ENCODE results near the gene PEA15.

Gene PEA15, protein sequence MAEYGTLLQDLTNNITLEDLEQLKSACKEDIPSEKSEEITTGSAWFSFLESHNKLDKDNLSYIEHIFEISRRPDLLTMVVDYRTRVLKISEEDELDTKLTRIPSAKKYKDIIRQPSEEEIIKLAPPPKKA

DNA sequence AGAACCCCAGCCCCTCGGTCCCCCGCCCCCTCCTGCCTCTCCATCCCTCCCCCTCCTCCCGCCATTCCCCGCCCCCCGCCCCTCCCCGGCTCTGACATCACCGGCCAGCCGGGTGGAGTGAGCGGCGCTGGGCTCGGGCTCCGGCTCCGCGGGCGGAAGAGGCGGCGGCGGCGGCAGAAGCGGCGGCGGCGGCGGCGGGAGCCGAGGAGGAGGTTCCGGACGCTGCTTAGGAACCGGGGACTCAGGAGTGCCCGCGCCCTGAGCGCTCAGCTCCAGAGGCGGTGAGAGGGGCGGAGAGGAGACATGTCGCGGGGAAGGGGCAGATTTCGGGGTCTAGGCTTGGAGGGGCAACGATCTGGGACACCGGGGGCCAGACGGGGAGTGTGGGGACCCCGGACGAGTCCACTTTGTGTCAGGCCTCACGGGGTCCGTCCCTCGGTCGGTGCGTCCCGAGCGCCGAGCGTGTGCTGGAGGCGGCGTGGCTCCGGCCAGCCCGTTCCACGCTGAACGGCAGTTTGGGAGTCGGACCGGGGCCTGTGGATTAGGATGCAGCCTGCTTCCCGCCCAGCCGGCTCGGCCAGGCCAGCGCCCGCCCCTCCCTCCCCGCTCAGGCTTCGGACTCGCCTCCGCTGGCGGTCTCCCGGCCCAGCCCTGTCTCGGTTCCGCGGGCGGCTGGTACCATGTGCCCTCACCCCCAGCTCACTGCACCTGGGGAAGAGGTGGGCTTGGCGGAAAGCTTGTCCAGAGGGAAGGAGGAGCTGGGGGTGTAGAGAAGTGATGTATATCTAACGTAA lies at the start of gene PEA15:
TSS of gene PEA15 (plus strand) at position 143 of the 794 bp plus-strand sequence. CDS start 6,161 bp downstream, outside the sequence.
- peak; percentile 47 for DNase-seq (ENCODE audit: low read depth)

DNA sequence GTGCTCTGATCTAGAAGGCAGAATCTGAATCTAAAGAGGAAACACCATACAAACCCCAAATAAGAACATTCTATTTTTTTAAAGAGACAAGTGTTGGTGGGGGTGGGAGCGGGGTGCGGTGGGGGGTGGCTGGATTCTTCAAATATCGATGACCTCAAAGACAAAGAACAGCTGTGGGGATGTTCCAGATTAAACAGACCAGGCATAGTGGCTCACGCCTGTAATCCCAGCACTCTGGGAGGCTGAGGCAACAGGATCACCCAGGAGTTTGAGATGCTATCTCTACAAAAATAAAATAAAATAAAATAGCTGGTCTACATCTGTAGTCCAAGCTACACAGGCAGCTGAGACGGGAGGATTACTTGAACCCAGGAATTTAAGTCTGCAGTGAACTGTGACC lies 48.8 kb upstream of the PEA15 start:
- DNase-seq (ENCODE audit: low read depth), result no peak

DNA sequence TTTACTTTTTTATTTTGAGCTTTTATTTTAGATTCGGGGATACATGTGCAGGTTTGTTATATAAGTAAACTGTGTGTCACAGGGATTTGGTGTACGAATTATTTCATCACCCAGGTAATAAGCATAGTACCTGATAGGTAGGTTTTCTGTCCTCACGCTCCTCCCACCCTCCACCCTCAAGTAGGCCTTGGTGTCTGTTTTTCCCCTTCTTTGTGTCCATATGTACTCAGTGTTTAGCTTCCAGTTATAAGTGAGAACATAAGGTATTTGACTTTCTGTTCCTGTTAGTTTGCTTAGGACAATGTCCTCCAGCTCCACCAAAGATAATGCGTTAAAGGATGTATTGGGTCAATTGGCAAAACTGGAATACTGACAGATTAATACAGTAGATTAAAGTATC lies 48.0 kb upstream of the PEA15 start:
- DNase-seq (ENCODE audit: low read depth), result no peak

DNA sequence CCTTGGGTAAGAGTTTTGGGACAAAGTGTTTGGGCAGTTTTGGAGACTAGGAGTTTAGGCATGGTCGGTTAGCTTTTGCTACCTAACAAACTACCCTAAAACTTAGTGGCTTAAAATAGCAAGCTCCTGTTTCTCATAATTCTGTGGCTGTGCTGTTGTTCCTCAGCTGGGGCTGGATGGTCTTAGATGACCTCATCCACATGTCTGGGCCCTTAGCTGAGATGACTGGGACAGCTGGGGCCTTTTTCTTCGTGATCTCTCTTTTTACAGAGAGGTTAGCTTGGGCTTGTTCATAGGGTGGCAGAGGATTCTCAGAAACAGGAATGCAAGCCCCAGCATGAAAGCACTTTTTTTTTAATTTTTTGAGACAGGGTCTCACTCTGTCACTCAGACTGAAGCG lies 47.2 kb upstream of the PEA15 start:
- no peak for DNase-seq (ENCODE audit: low read depth)

DNA sequence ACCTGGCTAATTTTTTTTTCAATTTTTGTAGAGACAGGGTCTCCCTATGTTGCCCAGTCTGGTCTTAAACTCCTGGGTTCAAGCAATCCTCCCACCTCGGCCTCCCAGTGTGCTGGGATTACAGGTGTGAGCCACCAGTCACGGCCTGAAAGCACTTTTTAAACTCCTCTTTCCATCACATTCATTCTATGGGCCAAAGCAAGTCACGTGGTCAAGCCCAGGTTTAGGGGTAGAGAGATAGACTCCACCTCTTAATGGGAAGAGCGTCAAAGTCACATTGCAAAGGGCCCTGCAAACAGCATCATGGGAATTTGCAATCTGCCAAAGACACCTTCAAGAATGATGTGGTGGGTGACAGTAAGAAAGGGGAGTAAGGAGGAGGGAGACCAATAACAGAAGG lies 46.6 kb upstream of the PEA15 start:
- no peak for DNase-seq (ENCODE audit: low read depth)

DNA sequence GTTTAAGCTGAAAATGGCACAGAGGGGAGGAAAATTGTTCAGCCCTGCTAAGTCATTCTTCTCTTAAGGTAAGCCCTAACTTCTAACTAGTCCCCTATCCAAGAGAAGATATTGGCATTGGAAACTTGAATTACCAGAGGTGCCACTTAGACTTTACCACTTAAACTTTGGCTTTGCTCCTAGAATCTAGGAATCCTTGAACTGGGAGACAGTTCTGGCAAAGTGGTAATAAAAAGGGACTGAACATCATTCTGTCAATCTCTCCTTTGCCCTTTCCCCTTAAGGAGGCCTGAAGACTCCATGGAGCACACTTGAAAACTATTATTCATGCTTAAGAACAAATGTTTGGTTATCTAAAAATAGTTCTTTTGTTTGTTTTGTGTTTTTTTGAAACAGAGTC lies 45.3 kb upstream of the PEA15 start:
- DNase-seq (ENCODE audit: low read depth), result no peak

DNA sequence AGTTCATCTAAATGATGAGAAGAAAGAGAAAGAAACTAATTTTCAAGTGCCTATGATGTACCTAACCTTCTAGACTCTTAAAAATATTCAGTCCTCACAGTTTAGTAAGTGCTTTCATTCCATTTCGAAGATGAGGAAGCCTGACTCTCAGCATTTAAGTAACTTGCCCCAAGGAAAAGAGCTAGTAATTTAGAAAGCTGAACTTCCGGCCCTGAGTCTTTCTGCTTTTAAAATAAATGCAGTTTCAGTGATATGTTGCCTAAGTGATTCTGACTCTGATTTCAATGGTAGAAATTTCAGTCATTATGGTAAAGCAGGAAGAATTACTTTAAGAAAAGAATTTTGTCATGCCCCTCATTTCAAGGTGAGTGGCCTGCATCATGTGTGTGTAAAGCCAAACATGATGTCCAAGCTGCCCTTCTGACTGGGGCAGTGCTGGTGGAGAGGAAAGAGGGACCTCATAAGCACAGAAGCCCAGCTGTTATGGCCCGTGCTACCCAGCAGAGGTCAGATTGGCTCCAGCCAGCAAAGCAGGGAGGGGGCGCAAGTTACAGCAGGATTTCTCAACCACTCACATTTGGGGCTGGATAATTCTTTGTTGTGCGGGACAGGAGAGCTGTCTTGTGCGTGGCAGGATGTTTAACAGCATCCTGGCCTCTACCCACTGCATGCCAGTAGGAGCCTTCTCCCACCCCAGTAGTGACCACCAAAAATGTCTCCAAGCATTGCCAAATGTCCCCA lies 43.0 kb upstream of the PEA15 start:
- DNase-seq (ENCODE audit: low read depth), result no peak

DNA sequence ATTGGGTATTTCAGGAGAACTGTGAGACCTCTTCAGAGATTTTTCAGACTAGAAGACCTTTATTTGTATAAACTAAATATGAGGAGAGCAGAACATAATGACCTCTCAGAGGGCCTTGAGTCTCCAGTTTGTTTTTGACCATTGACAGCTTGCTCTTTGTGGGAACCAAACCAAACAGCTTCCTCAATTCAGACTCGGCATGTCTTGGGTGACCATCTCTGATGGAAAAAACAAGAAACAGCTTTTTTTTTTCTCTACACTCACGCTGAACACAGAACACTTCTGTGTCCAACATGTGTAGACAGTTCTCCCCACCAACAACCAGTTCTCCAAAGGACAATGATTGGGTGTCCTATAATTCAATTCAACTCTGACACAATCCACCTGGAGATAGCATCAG lies 42.3 kb upstream of the PEA15 start:
- no peak for DNase-seq (ENCODE audit: low read depth)

DNA sequence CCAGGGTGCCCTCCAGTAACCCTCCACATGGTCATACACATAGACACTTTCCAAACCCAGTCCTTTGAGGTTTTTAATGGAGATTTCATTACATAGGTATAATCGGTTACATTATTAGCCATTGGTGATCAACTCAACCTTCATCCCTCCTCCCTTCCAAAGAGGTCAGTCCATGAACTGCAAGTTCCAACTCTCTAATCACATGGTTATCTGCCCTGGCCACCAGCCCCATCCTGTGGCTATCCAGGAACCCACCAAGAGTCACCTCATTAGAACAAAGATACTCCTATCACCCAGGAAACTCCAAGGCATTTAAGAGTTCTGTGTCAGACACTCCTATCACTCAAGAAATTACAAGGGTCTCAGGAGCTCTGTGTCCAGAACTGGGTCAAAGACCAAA lies 41.6 kb upstream of the PEA15 start:
- DNase-seq (ENCODE audit: low read depth), result no peak

DNA sequence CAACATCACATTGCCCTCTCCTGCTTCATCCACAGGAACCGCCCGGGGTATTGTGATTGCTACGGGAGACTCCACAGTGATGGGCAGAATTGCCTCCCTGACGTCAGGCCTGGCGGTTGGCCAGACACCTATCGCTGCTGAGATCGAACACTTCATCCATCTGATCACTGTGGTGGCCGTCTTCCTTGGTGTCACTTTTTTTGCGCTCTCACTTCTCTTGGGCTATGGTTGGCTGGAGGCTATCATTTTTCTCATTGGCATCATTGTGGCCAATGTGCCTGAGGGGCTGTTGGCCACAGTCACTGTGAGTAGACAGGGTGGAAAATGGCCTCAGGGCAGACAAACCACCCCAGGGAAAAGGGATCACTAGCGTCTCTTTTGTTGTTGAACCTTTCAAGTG lies 41.1 kb upstream of the PEA15 start:
- no peak for DNase-seq (ENCODE audit: low read depth)

DNA sequence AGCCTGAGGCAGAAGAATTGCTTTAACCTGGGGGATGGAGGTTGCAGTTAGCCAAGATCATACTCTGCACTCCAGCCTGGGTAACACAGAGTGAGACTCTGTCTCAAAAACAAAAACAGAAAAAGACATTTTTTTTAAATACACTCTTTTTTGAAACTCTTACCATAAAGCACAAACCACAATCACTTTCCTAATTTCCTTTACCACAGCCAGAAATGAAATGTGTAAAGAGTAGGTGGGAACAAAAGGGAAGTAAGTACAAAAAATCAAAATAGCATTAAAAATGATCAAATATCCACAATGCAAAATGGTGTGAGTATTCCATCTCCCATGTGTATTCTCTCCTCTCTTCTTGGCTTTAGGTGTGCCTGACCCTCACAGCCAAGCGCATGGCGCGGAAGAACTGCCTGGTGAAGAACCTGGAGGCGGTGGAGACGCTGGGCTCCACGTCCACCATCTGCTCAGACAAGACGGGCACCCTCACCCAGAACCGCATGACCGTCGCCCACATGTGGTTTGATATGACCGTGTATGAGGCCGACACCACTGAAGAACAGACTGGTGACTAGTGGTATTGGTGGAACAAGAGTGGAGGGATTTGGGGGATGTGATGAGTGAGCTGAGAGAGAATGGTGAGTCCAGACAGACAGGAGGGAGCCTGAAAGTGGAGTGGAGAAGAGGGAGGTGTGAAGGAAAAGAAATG lies 38.9 kb upstream of the PEA15 start:
- DNase-seq (ENCODE audit: low read depth), result no peak

DNA sequence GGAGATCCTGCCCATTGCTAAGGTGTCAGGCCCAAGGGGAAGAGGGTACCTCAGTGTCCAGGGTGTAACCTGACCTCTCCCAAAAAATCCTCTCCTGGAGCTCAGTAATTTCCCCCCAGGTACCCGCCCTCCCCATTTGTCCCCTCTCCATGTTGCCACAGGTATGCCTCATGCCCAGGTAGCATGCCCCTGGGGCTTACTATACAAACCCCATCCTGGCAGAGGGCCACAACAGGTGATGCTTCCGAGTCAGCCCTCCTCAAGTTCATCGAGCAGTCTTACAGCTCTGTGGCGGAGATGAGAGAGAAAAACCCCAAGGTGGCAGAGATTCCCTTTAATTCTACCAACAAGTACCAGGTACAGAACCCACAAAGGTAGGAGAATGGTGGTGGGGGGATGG lies 38.1 kb upstream of the PEA15 start:
- no peak for DNase-seq (ENCODE audit: low read depth)

DNA sequence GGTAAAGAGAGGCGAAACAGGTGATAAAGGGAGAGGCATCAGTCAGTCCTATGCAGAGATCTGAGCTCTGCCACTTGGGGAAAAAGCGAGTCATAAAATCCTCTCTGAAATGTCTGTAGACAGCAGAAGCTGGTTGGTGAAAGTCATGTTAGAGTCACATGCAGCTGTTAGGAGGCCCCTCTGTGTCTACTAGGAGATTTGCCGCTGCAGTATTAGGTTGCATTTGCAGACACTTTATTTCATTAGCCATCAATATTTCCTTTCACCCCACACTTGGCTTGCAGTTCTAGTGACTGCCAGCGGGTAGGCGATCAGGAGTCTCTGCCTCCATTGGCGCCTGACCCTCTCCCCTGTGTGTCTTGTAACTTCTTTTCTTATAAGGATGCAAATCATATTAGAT lies 37.6 kb upstream of the PEA15 start:
- no peak for DNase-seq (ENCODE audit: low read depth)

DNA sequence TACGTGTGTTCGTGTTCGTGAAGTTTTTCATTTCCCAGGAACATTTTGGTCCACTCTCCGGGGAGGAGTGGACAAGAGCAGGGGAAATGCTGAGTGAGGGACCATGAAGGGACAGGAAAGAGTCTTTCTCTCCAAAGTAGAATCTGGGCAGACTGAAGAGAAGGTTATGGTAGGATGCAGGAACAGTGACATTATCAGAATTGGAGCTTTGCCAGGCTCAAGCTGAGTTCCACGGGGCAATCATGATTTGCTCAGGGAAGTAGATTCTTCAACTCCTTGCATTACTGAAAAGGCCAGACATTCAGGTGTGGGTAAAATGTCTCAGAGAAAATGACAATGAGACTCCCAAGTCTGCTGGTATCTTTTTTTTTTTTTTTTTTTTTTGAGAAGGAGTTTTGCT lies 37.2 kb upstream of the PEA15 start:
- DNase-seq (ENCODE audit: low read depth), result no peak

DNA sequence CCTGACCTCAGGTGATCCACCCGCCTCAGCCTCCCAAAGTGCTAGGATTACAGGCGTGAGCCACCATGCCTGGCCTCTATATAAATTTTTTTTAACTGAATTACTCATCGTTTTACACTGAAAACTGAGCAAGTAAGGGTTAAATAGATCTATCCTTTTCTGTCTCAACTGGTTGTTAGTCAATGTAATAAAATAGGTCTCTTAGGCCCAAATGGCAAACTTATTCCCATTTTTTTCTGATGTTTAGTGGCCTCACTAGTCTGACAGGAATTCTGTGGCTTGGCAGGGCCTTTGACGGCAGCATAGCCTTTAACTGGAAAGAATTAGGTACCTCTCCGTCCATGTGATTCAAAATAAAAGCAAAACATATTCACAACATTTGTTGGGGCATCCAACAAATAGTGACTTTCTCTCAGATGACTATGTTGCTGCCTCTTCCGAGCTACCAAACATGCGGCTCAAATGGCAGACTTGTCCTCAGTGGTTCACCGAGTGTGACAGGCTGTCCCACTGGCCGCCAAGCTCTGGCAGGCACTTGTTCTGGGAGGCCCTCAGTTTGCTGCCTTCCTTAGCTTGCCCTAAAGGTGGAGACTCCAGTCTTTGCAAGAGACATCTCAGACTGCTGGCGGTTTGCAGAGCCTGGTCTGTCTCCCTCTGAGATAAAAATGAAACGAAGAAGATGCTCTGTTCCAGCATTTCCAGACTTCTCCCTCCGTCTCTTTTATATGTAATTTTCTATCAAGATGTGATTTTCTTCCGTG lies 36.4 kb upstream of the PEA15 start:
- DNase-seq (ENCODE audit: low read depth), result no peak

DNA sequence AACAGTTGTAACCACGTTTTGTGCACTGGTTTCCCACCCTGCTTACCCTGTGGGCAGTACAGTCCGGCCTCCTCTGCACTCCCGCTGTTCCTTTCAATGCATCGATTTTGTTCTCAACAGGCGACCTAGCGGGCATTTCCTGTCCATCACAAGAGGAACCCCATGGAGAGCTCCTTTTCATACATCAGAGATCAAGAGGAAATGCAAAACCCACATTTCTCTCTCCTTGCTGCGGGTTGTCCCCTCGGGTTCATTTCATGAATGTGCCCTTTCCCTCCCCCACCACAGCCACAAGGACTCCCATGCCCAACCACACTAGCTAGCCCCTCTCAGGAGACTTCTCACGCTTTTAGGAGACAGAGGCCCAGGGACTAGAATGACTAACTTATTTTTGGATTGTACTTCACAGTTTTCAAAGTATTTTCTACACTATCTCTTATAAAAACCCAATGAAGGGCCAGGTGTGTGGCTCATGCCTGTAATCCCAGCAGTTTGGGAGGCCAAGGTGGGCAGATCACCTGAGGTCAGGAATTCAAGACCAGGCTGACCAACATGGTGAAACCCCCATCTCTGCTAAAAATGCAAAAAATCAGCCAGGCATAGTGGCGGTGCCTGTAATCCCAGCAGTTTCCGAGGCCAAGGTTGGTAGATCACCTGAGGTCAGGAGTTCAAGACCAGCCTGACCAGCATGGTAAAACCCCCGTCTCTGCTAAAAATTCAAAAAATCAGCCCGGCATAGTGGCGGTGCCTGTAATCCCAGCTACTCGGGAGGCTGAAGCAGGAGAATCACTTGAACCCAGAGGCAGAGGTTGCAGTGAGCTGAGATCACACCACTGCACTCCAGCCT lies 35.4 kb upstream of the PEA15 start:
- DNase-seq (ENCODE audit: low read depth), result no peak

DNA sequence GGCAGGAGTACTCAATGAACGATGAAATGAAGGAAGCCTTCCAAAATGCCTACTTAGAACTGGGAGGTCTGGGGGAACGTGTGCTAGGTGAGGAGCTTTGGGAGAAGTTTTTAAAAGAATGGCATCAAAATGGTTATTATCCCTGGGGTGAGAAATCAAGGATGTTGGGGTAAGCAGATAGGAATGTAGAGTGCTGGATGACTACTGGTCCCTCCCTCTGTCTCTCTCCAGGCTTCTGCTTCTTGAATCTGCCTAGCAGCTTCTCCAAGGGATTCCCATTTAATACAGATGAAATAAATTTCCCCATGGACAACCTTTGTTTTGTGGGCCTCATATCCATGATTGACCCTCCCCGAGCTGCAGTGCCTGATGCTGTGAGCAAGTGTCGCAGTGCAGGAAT lies 33.8 kb upstream of the PEA15 start:
- DNase-seq (ENCODE audit: low read depth), result no peak

DNA sequence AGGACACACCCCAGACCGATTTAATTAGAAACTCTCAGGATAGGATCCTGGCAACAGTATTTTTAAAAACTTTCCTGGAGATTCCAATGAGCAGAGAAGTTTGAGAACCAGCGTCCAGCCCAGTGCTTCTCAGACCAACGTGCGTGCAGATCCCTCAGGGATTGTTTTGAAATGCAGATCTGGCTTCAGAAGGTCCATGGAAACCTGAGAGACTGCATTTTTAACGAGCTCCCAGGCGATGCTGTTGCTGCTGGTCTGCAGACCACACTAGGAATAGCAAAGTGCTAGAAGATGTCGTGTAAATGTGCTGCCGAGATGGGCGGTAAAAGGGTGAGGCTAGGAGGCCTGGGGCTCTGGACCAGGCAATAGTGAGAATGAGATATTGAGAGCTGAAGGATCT lies 33.2 kb upstream of the PEA15 start:
- DNase-seq (ENCODE audit: low read depth), result no peak

DNA sequence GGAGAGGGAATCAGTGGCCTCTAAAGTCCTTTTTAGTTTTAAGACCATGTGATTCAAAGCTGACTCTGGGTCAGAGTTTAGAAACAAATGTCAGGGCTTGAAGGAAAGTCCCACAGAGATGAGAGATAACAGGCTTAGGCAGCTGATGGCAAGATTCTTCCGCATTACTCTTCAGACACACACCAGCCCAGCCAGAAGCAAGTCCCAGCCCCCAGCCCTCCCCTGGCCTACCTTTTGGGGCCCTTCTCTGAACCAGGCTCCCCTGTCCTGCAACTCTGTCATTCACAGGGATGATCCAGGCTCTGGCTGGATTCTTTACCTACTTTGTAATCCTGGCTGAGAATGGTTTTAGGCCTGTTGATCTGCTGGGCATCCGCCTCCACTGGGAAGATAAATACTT lies 28.0 kb upstream of the PEA15 start:
- no peak for DNase-seq (ENCODE audit: low read depth)

DNA sequence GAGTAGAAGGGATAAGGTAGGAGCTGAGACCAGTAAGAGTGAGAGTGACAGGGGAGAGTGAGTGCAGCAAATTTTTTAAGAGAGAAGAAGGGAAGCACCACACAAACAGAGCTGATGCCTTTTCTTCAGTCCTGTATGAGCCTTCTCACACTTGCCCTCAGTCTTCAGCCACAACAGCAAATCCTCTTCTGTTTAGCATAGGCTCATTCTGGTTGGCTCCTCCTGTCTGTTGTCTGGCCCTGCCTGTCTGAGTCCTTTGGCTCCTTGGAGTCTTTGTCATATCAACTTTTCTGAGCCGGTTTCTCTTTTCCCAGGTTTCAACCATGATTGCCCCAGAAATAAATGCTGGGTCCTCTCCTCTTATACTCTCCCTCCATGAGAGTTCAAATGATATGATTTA lies 27.5 kb upstream of the PEA15 start:
- no peak for DNase-seq (ENCODE audit: low read depth)

DNA sequence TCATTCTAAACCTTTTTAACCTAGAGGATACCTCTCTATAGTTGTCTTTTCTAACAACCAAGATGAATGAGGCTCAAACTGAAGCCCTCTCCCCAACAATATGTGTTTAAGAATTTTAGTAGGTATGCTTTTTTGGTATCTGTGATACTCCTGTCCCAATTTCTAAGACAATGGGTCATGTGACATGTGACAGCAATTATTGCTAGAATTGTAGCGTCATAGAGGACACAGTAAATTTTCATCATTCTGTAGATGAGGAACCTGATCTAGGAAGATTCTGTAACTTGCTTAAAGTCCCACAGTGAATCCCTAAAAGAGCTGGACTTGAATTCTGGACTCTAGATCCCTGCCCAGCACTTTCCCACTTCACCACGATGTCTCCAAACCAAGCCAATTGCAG lies 26.5 kb upstream of the PEA15 start:
- DNase-seq (ENCODE audit: low read depth), result no peak
